HG03103 (cell line): ENCODE measurements around the gene RABGGTA.
"Not testable (repeated sequence)": the region's sequence is repeated elsewhere in the genome, so short reads cannot be mapped to it uniquely, and the experiment has no call there.

Experiments used
- ATAC-seq: cut with Tn5 transposase; IDR thresholded peaks from one replicate; pipeline ENCODE4 v1.9.1; 2021; ENCODE audit warnings: low read depth; ENCODE audit not compliant: unreplicated experiment

RABGGTA gene

GRCh38 chr14:24224618-24225071, 46.8 kb downstream of the RABGGTA start:
- ATAC-seq = no peak

DNA sequence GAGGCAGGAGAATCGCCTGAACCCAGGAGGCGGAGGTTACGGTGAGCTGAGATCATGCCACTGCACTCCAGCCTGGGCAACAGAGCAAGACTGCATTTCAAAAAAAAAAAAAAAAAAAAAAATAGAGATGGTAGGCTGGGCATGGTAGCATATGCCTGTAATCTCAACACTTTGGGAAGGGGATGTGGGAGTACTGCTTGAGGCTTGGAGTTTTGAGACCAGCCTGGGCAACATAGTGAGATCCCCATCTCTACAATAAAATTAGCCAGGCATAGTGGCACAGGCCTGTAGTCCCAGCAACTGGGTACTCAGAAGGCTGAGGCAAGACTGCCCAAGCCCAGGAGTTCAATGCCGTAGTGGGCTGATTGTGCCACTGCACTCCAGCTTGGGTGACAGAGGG, 48.4 kb downstream of the RABGGTA start:
- ATAC-seq = not testable (repeated sequence)

DNA sequence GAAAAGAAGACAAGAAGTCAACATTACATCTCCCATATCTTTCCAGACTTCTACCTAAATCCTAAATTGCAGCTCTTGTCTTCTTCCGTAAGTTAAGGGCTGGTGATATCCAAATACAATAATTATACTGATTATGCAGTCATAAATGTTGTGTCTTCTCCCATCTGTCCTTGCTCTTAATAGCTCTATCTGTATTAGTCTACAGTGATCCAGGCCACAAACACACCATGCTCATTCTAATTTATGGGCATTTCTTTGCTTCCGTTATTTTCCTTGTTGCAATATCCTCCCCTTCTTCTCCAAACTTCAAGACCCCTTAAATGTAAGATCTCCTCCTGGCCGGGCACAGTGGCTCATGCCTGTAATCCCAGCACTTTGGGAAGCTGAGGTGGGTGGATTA, 51.9 kb downstream of the RABGGTA start:
- ATAC-seq = no peak

DNA sequence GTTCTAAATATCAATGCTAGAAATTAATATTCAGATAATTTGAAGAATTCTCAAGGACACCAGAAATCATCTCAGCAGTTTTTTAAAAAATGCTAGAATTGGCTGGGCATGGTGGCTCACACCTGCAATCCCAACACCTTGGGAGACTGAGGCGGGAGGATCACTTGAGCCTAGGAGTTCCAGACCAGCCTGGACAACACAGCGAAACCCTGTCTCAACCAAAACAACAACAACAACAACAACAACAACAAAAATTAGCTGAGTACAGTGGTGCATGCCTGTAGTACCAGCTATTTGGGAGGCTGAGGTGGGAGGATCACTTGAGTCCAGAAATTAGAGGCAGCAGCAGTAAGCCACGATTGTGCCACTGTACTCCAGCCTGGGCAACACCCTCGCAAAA, 52.3 kb downstream of the RABGGTA start:
- ATAC-seq = no peak

DNA sequence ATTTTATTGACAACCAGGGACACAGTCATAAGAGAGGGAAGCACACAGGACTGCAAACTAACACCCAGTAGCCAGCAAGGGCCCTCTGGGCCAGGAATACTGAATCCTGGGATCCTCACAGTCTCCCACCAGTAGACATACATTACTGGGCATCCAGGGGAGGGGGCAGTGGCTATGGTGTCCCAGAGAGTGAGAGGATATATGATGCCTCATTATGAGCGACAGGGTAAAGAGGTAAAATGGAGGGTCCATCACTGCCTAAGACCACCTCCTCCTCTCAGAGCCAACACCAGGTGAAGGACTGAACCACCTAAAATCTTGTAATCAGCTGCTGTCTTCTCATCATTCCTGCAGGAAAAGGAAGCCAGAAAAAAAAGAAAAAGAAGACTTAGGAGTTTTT, 54.5 kb downstream of the RABGGTA start:
- not testable (repeated sequence) for ATAC-seq

- ATAC-seq = no peak
Observed at GRCh38 chr14:24216345-24216699, 55.1 kb downstream of the RABGGTA start.
